ENCODE results near the gene ATP9B.
"Not testable (repeated sequence)": the region's sequence is repeated elsewhere in the genome, so short reads cannot be mapped to it uniquely, and the experiment has no call there.

The ATP9B gene

DNA sequence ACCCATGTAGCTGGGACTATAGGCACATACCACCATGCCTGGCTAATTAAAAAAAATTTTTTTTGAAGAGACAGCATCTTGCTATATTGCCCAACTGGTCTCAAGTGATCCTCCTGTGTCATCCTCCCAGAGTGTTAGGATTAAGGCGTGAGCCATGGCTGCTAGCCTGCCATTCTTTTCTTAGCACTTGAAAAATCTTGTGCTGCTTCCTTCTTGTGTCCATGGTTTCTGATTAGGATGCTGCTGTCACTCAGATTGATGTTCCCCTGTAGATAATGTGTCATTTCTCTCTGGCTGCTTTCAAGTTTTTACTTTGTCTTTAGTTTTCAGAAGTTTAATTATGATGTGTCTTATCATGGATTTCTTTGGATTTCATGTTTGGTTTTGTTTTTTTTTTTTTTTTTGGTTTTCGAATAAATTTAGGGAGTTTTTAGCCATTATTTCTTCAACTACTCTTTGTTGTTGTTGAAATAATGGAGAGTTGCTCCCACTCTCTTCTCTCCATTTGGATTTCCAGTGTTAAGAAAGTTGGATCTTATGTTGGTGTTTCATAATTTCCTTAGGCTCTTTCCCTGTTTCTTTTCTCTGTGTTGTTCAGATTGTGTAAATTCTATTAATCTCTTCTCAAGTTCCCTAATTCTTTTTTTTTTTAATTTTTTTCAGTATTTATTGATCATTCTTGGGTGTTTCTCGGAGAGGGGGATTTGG is 2.5 kb downstream of the ATP9B start:
- no peak for DNase-seq (ENCODE audit: low read depth in 1 of 2, low spot score in 1 of 2)

DNA sequence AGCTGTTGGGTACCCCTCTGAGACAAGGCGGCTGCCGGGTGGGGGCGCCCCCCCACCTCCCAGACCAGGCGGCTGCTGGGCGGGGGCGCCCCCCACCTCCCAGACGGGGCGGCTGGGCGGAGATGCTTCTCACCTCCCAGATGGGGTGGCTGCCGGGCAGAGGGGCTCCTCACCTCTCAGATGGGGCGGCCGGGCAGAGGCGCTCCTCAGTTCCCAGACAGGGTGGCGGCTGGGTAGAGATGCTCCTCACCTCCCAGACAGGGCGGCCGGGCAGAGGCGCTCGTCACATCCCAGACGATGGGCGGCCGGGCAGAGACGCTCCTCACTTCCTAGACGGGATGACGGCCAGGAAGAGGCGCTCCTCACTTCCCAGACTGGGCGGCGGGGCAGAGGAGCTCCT is 3.5 kb downstream of the ATP9B start:
- DNase-seq (ENCODE audit: low read depth in 1 of 2, low spot score in 1 of 2): not testable (repeated sequence)

DNA sequence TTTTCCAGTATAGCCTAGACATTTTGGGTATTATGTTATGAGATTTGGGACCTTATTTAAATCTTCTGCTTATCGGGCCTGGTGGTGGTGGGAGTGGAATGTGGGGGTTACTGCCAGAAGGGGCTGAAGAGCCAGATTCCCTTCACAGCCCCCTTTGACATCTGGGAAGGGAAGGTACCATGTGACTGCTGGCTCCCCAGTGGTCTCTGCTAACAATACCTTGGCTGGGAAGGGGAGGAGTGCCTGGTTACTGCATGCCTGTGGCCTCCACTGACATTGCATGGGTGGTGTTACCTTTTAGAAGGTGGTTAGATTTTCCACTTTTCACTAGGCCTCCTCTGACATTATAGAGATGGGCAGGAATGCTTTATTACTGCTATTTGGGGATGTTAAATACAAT is 8.0 kb downstream of the ATP9B start:
- no peak for DNase-seq (ENCODE audit: low read depth in 1 of 2, low spot score in 1 of 2)

DNA sequence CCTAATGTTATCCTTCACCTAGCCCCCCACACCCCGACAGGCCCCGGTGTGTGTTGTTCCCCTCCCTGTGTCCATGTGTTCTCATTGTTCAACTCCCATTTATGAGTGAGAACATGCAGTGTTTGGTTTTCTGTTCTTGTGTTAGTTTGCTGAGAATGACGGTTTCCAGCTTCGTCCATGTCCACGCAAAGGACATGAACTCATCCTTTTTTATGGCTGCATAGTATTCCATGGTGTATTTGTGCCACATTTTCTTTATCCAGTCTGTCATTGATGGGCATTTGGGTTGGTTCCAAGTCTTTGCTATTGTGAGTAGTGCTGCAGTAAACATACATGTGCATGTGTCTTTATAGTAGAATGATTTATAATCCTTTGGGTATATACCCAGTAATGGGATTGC is 9.6 kb downstream of the ATP9B start:
- DNase-seq (ENCODE audit: low read depth in 1 of 2, low spot score in 1 of 2): not testable (repeated sequence)

DNA sequence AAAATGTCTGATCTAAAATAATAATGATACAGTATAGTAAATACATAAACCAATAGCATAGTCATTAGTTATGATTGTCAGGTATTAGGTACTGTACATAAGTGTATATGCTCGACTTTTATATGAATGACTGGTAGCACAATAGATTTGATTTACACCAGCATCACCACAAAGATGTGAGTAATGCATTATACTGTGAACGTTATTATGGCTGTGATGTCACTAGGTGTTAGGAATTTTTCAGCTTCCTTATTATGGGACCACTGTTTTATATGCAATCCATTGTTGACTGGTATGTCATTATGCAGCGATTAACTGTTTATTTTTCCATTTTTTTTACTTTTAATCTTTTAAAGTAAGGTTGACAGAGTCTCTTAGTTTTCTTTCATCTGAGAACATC is 23.7 kb downstream of the ATP9B start:
- DNase-seq (ENCODE audit: low read depth in 1 of 2, low spot score in 1 of 2): no peak

DNA sequence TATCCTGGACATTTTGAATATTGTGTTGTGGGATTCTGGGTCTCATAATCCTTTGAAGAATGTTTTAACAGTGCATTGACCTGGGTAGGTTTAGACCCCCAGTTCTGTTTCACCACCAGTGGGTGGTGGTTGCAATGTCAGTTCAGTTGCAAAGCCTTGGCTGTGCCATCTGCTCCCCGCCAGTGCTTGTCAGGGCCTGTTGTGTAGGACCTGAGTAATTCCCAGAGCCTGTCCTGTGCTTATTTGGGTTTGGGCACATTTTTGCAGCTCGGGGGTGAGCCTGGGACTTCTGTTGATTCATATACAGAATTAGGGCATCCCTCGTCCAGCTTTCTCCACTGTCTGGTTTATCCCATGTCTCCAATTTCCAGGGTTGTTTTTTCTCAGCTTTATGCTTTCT is 24.8 kb downstream of the ATP9B start:
- DNase-seq (ENCODE audit: low read depth in 1 of 2, low spot score in 1 of 2): no peak

DNA sequence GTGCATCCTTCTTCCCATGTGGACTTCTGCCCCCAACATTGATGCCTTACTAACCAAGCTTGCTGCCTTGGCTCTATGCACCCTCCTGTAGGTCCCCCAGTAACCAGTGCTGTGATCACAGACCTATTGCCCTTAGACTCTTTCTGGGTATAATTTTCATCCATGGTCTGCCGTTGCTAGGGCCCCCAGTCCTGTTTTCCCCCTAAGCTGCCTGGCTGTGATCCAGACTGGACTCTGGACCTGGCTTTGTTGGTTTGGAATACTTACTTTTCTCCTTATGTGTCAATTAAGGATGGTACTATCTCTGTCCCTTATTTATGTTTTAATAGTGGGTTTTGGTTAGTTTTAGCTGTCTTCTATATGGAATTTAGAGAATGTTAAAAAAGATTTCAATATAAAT is 26.0 kb downstream of the ATP9B start:
- no peak for DNase-seq (ENCODE audit: low read depth in 1 of 2, low spot score in 1 of 2)

DNA sequence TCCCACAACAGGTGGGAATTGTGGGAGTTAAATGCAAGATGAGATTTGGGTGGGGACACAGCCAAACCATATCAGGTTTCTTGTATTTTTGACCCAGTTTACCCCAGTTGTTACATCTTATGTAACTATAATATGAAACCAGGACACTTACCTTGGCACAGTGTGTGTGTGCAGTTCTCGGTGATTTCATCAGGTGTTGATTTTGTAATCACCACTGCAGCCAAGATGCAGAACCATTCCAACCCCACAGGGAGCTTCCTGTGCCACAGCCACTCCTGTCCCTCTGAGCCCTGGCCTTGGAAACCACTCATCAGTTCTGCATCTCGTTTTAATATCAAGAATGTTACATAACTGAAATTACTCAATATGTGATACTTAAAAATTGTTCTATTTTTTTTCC is 31.8 kb downstream of the ATP9B start:
- DNase-seq (ENCODE audit: low read depth in 1 of 2, low spot score in 1 of 2): no peak

DNA sequence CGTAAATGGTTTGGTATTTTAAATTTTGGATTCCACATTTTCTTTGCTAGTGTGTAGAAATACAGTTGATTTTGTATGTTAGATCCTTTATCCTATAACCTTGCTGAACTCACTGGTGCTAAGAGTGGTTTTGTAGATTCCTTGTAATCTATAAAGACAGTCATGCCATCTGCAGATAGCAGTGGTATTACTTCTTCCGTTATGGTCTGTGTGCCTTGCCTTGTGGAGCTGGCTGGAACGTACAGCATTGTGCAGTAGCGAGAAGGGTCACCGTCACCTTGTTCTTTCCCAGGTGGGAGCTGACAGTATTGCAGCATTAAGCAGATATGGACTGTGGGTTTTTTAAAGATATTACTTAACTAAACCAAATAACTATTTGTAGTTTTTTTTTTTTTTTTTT is 33.7 kb downstream of the ATP9B start:
- DNase-seq (ENCODE audit: low read depth in 1 of 2, low spot score in 1 of 2): no peak

DNA sequence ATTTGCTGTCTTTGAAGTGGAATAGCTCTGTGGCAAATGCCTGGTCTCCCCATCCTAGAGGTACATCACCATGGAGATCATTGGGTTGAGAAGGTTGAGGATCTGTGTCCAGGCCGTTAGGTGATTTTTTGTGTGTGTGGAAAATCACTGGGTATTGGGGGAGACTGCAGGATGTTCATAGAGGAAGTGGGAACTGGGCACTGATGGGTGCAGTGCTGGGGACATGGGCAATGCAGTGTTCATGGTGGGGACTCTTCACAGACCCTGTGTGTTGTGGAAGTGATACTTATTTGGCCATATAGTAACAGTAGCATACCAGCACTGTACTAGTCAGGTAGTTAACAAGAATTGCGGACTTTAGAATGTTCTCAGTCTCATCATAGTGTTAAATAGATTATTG is 34.9 kb downstream of the ATP9B start:
- DNase-seq (ENCODE audit: low read depth in 1 of 2, low spot score in 1 of 2): no peak

DNA sequence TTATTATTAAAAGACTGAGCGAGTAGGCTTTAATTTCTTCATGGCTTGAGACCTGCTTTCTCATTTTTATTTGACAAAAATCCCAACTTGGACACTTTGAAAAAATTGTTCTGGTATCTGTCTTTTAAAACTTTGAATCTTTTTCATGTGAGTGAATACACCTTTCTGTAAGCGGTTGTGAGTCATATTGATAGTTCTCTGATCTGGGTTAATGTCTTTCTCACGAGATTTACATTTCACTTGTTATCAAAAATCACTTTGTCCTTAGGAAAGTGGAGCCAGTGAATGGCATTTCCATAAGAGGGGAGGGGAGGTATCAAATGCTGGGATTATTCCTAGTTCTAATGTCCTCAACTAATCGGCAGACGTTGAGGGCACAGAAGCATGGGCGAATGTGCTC is 36.3 kb downstream of the ATP9B start:
- DNase-seq (ENCODE audit: low read depth in 1 of 2, low spot score in 1 of 2): no peak

DNA sequence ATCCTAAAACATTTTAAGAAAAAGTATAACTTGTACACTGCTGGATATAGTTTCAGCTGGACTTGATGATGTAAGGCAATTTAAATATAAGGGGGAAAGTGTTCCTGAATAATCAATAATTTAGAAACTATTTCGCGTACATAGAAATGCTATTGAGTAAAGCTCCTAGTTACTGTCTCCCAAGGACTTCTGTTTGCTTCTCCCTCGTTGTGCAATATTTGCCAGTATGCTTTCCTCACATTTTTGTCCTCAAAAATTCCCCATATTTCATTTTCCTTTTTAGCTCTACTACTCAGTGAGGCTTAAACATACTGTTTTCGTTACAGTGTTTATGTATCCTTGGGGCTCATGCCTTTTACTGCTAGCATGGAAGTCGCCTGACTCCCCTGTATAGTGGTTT is 36.9 kb downstream of the ATP9B start:
- no peak for DNase-seq (ENCODE audit: low read depth in 1 of 2, low spot score in 1 of 2)

DNA sequence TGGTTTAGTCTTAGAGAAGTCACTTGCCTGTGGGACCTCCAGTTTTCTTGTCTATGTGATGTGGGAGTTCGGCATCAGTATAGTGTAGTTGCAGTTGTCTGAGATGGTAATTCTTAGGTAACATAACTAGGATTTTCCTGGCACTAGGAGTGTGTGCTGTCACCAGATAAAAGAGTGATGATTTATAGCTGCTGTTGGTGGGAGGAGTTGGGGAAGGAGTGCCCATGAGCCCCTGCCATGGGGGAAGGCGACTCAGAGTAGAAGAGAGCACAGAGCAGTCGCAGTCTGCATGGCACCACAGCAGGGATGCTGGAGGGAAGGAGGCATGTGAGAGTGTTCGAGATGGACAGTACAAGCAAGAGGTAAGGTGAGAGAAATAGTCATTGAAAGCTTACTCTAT is 38.7 kb downstream of the ATP9B start:
- DNase-seq (ENCODE audit: low read depth in 1 of 2, low spot score in 1 of 2): no peak

DNA sequence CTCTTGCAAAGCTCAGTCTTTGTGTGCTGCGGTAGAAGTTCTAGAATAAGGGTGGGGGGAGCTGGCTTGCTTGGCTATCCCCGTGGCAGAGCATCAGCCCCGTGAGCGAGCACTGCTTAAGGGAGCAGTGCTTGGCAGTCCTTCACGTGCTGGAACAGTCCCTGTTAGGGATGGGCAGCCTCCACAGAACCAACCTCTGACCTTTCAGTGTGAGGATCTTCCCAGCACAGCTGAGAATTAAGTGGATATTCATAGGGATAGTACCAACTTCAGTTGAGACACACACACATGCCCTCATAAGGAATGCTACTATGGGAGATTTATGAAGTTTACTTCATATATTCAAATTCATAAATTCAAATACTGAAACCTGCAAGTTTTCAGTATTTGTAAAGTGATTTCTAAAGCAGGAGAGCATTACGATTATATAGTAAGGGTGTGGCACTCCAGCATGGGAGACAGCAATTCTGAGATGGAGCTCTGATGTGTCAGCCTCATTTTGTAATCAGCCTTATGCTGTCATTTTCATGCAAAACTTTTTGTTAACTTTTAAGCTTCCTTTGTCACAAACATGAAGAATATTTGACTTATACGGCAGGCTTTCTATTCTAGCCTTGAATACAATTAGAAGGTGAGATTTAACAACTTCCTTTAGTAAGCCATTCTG is 39.5 kb downstream of the ATP9B start:
- no peak for DNase-seq (ENCODE audit: low read depth in 1 of 2, low spot score in 1 of 2)

DNA sequence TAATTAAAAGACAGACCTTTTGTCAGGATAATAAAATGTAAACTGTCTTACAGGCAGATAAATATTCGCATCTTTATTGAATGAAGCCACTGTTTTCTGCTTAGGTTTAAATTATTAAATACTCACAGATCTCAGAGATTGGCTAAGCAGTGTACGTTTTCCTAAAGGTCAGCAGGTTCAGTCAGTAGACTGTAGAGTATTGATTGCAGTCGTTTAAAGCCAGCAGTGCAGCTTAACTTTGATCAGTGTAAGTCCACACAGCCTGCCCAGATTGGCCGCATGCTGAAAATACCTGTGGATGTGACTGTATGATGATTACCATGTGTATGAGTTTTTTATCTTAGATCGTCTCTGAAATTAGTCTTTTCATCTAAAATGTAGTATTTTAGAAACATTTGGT is 42.3 kb downstream of the ATP9B start:
- DNase-seq (ENCODE audit: low read depth in 1 of 2, low spot score in 1 of 2): no peak

DNA sequence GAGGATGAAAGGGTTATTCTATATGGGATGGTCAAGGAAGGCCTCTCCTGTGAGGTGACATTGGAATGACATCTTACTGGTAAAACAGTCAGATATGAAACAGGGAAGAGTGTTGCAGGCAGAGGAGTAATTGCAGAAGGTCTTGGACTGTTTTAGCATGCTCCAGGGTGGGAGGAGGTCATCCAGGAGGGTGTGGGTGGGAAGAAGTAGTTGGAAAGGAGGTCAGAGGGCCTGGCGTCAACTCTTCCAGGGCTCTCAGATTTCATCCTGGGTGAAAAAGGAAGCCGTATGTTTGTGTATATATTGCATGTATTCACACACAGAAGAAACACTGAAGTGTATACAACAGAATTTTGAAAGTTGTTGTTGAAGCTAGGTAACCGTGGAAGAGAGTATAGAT is 48.2 kb downstream of the ATP9B start:
- DNase-seq (ENCODE audit: low read depth in 1 of 2, low spot score in 1 of 2): no peak

DNA sequence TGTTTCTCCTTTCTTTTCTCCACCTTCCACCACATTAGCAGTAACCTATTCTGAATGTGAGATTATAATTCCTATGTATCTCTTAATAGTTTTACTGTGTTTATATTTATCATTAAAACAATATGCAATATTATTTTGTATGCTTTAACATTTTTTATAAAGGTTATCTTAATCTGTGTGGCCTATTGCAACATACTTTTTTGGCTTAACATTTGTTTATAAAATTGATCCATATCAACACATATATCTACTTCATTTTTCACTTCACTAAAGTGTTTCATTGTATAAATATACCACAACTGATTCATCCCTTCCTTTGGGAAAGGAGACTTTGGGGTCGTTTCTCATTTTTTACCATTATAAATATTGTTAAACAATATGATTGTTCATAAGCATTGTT is 48.6 kb downstream of the ATP9B start:
- DNase-seq (ENCODE audit: low read depth in 1 of 2, low spot score in 1 of 2): no peak

DNA sequence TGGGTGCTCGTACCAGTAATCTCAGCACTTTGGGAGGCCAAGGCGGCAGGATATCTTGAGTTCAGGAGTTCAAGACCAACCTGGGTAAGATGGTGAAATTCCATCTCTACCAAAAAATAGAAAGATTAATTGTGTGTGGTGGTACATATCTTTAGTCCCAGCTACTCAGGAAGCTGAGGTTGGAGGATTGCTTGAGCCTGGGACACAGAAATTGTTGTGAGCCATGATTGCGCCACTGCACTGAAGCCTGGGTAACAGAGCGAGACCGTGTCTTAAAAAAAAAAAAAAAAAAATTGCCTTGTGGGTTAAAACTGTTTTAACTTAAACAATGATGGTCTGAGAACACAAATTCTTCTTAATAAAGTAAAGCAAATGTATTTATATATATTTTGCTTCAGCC is 49.6 kb downstream of the ATP9B start:
- DNase-seq (ENCODE audit: low read depth in 1 of 2, low spot score in 1 of 2): no peak

DNA sequence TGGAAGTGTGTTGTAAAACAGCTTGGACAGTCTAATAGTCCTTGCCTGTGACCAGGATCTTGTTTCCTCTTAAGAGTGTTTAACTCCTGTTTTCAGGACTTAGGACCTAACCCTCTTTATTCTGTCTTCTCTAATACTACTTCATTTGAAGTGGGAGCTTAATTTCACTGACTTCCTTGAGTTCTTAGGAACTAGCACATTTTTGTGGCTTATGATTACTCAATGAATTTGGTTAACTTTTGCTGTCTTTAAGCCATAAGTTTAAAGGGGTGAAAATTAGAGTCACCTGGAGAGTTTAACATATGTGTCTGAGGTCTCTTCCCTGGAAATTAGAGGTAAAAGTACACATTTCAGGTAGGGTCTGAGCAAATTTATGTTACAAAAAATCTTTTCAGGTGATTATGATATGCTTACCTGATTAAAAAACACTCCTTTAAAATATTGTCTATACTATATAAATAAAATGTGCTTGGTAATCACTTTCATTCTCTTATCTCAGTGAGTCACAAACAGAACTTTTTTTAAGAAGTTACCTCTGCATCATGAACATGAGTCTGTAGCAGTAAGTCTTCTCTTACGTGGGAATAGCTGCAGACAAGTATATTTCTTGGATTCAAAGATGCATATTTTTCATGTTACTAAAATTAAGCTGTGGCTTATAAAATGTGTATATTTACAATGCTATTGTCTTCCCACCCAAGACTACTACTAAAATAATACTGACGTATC is 52.7 kb downstream of the ATP9B start:
- no peak for DNase-seq (ENCODE audit: low read depth in 1 of 2, low spot score in 1 of 2)

DNA sequence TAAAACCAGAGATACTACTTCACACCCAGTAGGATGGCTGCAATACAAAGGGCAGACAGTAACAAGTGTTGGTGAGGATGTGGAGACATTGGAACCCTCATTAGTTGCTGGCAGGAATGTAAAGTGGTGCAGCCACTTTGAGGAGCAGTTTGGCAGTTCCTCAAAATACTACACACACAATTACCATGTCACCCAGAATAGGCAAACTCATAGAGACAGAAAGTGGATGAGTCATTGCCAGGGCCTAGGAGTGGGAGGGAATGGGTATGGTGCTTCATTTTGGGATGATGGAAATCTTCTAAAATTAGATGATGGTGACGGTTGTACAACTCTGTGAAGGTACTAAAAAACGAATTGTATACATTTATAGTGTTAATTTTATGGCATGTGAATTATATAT is 54.8 kb downstream of the ATP9B start:
- no peak for DNase-seq (ENCODE audit: low read depth in 1 of 2, low spot score in 1 of 2)

DNA sequence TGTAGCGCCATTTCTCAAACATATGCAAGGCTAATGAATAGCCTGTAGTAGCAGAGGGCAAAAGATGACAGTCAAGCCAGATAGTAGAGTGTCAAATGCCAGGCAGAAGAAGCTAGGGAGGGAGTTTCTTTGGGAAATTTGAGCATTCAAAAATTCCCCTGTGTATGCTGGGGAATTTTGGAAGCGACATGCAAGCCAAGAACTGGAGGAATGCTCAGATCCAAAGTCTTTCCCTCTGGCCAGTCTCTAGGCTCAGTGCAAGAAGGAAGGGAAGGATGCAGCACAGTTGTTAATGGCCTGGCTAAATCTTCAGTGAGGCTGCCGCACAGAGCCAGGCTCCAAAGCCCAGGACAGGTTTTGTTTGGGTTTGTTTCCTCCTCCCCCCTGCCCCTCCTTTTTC is 59.9 kb downstream of the ATP9B start:
- no peak for DNase-seq (ENCODE audit: low read depth in 1 of 2, low spot score in 1 of 2)

DNA sequence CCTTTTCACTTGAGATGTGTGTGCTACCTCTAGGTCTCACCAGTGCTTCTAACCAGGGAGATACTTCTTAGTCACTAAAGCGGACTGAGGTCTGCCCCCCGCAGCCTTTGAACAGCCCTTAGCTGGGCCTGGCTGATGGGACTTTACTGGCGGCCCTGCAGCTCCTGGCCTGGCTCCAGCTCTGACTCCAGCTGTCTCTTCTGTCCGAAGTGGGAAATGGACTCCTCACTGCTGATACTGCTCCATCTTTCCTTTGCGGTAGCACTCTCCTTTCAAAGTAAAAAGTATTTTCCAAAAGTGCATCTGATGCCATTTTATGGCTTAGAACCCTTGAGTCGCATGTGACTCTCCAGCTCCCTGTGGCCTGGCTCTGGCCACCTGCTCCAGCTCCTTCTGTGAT is 64.5 kb downstream of the ATP9B start:
- no peak for DNase-seq (ENCODE audit: low read depth in 1 of 2, low spot score in 1 of 2)

DNA sequence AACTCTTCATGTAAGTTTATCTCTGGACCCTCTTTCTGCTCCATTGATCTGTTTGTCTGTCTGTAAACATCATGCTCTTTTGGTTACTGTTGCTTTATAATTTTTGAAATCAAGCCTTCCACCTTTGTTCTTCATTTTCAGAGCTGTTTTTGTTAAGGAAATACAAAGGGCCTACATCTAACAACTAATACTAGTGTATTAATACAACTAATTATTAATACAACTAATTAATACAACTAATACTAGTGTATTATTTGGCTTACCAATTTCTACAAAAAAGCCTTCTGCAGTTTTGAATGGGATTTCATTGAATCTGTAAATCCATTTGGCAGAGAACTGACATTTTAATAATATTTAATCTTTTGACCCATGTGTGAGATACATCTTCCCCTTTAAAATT is 66.7 kb downstream of the ATP9B start:
- DNase-seq (ENCODE audit: low read depth in 1 of 2, low spot score in 1 of 2): no peak
